Colonic mucosa (tissue), 4 donors: ENCODE results near the gene SWT1. TPM values are rescaled to one million over a fixed set of nuclear protein-coding genes. Genes with fewer than 3 reads are reported as not detected.

ENCODE experiments used
- DNase-seq: peaks from one replicate; pipeline ENCODE4 v3.0.0-alpha.2; 2020
- H3K27ac ChIP-seq: fragments of 200-600 bp; one replicate; pipeline ENCODE4 v1.8.0; 2021
- H3K27me3 ChIP-seq: fragments of 200-600 bp; one replicate; pipeline ENCODE4 v1.8.0; 2021
- H3K36me3 ChIP-seq: fragments of 200-600 bp; one replicate; pipeline ENCODE4 v1.8.0; 2021
- H3K4me1 ChIP-seq: fragments of 200-600 bp; one replicate; pipeline ENCODE4 v1.8.0; 2021; ENCODE audit warnings: mild to moderate bottlenecking
- H3K4me3 ChIP-seq: fragments of 200-600 bp; one replicate; pipeline ENCODE4 v1.8.0; 2021
- H3K9ac ChIP-seq, 2 donors: one replicate each; pipeline ENCODE4 v1.7.0; 2013; ENCODE audit warnings: control low read depth in 2 of 2, low read depth in 2 of 2, low read length in 2 of 2
- H3K9me3 ChIP-seq: fragments of 200-600 bp; one replicate; pipeline ENCODE4 v1.8.0; 2021
- CTCF ChIP-seq: fragments of 200-600 bp; IDR thresholded peaks from one replicate; pipeline ENCODE4 v1.8.0; 2022; ENCODE audit warnings: antibody characterized with exemption, mild to moderate bottlenecking
- intact Hi-C: fragments of 100-400 bp; cut with DNase I; formaldehyde crosslinking; loops from one replicate; pipeline ENCODE4 v1.14.1; 2022
- total RNA-seq, 2 donors: library from RNA; stranded (reverse); fragmentation: NEBNext Ultra II Directional in 1 of 2; extraction: Animal tissue kit (Norgen Biotek cat#: 25700) in 1 of 2; gene quantifications; one replicate each; pipeline ENCODE4 v1.2.1, GENCODE V29; 2021
- donor health status: healthy.
- donor health status: DM: no; HTN: no; CAD: no.
- donor health status: DM: no; HTN: no; CAD: no.

SWT1 gene
- total RNA-seq, 2 donors from 2014 or later: 3.4 to 5.7 TPM

GRCh38 chr1:185238447-185238846 is 81.5 kb downstream of the SWT1 start:
- intact Hi-C loops: no loop called here
- Histone ChIP-seq H3K27ac (no peak overlapping the region), H3K9me3 (no peaks in the 10 kb centered on the region), H3K9ac (no peak overlapping the region), H3K36me3 (no peaks in the 10 kb centered on the region), H3K4me1 (no peaks in the 10 kb centered on the region), H3K27me3 (no peaks in the 10 kb centered on the region), H3K4me3 (no peak overlapping the region)
- no peak for DNase-seq
- TF ChIP-seq CTCF: peak; percentile 36

DNA sequence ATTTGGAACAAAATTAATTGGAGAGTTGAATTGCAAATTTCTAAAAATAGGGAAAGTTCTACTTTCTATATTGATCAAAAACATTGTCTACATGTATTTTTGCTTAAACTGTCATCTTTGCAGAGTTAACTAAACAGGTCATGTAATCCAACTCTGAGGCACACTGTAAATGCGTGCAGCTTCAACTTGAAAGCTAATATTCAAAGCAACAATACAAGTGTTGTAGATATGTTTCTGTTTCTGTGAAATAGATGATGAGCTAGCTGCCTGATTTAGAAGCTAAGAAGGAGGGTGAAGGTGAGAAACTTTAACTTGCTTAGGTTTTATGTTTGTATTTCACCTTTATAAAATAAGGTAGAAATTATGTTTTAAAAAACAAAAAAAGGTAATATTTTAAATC is 82.9 kb downstream of the SWT1 start:
- DNase-seq: no peak
- Histone ChIP-seq H3K9ac (no peak overlapping the region), H3K9me3 (no peaks in the 10 kb centered on the region), H3K4me1 (no peaks in the 10 kb centered on the region), H3K27me3 (no peaks in the 10 kb centered on the region), H3K36me3 (no peaks in the 10 kb centered on the region), H3K4me3 (no peak overlapping the region), H3K27ac (no peak overlapping the region)
- no peak for TF ChIP-seq CTCF
- intact Hi-C loops: no loop called here

DNA sequence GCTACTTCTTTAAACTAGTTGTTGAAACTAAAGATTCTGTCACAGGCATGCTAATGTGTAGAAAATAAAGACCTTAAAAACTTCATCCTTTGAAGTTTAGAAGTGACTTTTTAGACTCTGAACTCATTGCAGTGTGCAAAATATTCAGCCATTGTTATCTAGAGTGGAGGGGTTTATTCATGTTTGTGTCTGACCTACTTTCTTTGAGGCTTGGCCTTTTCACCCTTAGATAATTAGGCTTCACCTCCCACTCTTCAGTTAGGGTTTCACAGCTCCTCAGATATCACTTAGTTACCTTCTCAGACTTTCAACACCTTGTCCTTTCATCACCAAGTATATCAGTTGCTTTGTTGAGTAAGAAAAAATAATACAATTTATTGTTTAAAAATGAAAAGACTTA is 84.2 kb downstream of the SWT1 start:
- H3K4me3 ChIP-seq: no peak overlapping the region
- no peaks in the 10 kb centered on the region for H3K36me3 ChIP-seq
- no peaks in the 10 kb centered on the region for H3K9me3 ChIP-seq
- H3K9ac ChIP-seq: no peak overlapping the region
- no peak for DNase-seq
- intact Hi-C loops: no loop called here
- no peak for TF ChIP-seq CTCF
- H3K4me1 ChIP-seq: no peaks in the 10 kb centered on the region
- H3K27me3 ChIP-seq: no peaks in the 10 kb centered on the region
- no peak overlapping the region for H3K27ac ChIP-seq

- H3K36me3 ChIP-seq: no peaks in the 10 kb centered on the region
- intact Hi-C loops: no loop called here
- H3K9ac ChIP-seq: no peak overlapping the region
- H3K4me3 ChIP-seq: no peak overlapping the region
- no peaks in the 10 kb centered on the region for H3K4me1 ChIP-seq
- no peaks in the 10 kb centered on the region for H3K9me3 ChIP-seq
- H3K27ac ChIP-seq: no peak overlapping the region
- no peaks in the 10 kb centered on the region for H3K27me3 ChIP-seq
- no peak for DNase-seq
- TF ChIP-seq CTCF: no peak
These were observed 87.2 kb downstream of the SWT1 start for GRCh38 chr1:185244015-185244747.

- no peaks in the 10 kb centered on the region for H3K27me3 ChIP-seq
- no peaks in the 10 kb centered on the region for H3K36me3 ChIP-seq
- no peak for DNase-seq
- intact Hi-C loops: no loop called here
- H3K9me3 ChIP-seq: no peaks in the 10 kb centered on the region
- no peak overlapping the region for H3K4me3 ChIP-seq
- H3K4me1 ChIP-seq: no peaks in the 10 kb centered on the region
- no peak overlapping the region for H3K9ac ChIP-seq
- H3K27ac ChIP-seq: no peak overlapping the region
- no peak for TF ChIP-seq CTCF
These were observed 88.5 kb downstream of the SWT1 start for GRCh38 chr1:185245466-185245865.
